ENCODE results near the gene DNAJB13. TPM values are rescaled to one million over a fixed set of nuclear protein-coding genes. Genes with fewer than 3 reads are reported as not detected.
"Not testable (repeated sequence)": the region's sequence is repeated elsewhere in the genome, so short reads cannot be mapped to it uniquely, and the experiment has no call there.

Gene DNAJB13, protein sequence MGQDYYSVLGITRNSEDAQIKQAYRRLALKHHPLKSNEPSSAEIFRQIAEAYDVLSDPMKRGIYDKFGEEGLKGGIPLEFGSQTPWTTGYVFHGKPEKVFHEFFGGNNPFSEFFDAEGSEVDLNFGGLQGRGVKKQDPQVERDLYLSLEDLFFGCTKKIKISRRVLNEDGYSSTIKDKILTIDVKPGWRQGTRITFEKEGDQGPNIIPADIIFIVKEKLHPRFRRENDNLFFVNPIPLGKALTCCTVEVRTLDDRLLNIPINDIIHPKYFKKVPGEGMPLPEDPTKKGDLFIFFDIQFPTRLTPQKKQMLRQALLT
- polyA plus RNA-seq (ENCODE audit: insufficient read length) = 3.7 TPM
- long read RNA-seq, donor 1 = 0 reads
- long read RNA-seq, donor 2 = 0 reads
- long read RNA-seq, donor 3 = 0 reads
- long read RNA-seq, donor 4 = 0 reads
- long read RNA-seq, donor 5, partial matches to known transcripts = 0 of 3 reads
- long read RNA-seq, donor 5, other reads (novel, unspliced or antisense) = 0 of 3 reads
- long read RNA-seq, donor 6, partial matches to known transcripts = 0 of 1 reads
- long read RNA-seq, donor 6, other reads (novel, unspliced or antisense) = 0 of 1 reads
- long read RNA-seq, donor 7, partial matches to known transcripts = 0 of 3 reads
- long read RNA-seq, donor 7, other reads (novel, unspliced or antisense) = 0 of 3 reads
- long read RNA-seq, donor 8 = 0 reads

DNA sequence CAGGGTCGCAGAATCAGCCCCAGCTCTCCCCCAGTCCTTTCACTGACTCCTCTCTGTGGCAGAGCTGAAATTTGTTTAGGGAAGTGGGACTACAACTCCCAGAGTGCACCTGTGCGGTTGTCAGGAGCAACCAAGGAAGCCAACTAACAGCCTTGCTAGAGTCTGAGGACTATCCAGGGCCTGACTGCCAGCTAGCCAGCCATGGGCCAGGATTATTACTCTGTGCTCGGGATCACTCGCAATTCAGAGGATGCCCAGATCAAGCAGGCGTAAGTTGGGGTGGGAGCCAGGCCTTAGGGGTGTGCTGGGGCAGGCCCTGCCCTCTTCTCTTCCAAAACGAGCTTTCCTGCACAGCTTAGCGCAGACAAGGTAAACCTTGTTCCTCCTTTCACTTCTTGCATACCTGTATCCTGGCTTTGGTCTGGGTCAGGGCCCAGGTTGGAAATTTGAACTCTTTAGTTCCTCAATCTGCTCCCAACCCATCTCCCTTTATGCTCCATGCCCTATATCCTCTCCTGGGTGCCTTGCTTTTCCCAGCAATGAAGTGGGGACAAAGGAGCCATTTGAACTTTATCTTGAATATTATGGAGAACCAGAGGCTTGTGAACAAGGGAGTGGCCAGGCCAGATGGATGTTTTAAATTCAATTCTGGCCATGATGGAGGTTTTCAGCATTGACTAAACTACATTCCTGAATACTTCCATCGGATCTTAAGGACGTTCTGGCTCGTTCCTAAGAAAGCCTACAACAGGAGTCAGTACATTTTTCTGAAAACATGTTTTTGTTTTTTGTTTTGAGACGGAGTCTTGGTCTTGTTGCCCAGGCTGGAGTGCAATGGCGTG, at the start of gene DNAJB13:
Gene DNAJB13, plus strand, starts transcription at position 158 of the 842 bp plus-strand sequence. Its CDS starts 44 bp downstream, at position 202.
- peak; percentile 46 for DNase-seq

DNA sequence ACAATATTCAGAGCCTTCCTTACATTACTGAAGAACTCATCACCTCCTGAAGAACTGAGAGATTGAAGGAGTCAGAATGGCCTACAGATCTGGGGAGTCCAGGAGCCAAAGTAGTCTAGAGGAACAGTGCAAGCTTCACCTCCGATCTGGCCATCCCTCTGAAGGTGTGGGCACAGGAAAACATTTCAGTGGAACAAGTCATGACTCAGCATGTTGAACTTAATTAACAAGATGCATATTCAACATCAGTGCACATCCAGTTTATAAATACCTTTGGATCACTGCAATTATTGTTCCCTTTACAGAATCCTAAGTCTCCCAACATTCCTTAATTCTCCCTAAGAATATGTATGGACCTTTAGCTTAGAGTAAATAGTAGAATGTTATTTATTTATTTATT, 48.5 kb upstream of the DNAJB13 start:
- no peak for DNase-seq

DNA sequence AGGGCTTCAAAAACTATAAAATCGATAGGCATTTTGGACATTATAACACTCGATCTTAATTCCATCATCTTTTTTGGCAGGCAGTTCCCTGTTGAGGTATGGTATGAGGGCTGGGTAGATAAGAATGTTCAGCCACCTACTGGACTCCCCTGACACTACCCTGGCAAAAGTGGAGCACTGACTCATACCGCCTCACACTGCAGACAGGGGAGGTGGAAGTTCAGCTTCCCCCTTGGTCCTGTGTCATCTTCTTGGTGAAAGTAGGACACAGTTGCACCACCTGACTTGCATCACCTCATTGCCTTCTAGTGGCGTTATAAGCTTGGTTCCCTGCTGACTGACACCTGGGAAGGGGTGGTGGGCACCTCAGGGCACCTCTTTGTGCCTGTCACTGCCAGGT, 43.6 kb upstream of the DNAJB13 start:
- DNase-seq = no peak

DNA sequence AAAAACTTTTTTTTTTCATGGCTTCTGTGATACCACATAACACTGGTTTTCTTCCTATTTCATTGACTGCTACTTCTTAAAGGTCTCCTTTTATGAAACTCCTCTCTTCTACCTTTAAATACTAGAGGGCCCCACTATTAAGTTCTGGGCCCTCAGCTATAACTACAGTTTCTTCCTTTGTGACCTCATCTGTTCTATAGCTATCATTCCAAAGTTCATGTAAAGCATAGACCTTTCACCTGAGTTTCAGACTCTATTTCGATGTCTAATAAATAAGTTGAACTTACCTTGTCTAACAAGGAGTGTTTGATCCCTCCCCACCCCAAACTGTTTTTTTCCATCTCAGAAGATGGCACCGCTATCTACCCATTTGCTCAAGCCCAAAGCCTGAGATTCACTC, 38.8 kb upstream of the DNAJB13 start:
- DNase-seq = no peak

DNA sequence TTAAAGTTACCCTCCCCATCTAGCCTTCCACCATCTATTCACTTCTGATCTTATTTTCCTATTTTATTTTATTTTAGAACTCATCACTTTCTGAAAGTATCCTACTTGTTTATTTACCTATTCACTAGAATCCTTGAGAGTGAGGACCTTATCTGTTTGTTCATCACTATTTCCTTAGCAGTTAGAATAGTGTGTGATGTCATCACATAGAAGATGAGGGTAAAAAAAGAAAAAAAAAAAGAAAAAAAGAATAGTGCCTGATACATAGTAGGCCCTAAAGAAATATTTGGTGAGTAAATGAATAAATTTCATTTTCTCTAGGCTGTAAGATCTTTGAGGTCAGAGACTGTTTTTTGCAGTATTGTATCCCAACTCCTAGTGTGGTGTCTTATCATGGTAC, 37.4 kb upstream of the DNAJB13 start:
- no peak for DNase-seq

DNA sequence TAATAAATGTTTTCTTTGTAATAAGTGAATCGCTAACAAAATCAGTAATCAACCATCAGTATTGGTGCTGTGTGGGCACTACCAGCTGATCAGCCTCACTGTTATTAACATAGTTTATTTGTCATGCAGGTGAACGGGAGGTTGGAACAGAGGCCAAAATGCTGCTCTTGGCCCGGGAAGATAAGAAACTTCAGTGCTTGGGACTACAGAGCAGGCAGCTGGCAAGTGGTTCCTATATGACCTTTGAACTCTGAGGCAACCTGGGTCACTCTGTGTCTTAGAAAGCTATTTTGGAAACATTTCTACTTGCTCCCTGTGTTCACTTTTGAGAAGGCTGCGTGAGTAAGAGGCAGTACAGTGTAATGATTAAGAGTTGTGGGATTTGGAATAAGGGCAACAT, 36.5 kb upstream of the DNAJB13 start:
- DNase-seq = no peak

DNA sequence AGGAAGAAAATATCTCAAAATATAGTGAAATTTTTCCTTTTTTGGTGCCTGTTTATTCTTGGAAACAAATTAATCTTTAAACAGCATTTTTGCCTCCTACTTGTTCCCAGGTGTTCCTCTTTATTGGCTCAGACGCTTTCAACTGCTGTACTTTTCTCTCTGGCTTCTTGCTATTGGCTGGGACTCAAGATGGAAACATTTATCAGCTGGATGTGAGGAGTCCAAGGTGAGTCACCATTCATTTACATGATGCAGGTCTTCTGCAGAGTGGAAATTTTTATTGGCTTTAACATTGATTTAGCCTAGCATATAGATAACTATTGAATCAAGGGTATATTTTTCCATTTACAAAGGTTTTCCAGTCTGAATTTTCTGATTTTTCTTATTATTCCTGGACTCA, 34.4 kb upstream of the DNAJB13 start:
- no peak for DNase-seq

DNA sequence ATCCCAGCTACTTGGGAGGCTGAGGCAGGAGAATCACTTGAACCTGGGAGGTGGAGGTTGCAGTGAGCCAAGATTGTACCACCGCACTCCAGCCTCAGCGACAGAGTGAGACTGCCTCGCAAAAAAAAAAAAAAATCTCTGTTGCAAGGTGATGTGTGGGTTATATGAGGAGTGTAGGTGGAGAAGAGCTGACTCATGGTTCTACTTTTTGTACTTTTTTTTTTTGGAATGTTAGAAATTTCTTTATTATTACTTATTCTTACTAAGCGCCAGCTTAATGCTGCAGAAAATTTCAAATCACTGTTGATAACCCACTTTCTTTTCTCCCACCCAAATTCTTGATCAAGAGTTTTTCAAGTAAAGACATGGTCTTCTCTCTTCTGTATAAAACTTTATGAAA, 29.6 kb upstream of the DNAJB13 start:
- no peak for DNase-seq

DNA sequence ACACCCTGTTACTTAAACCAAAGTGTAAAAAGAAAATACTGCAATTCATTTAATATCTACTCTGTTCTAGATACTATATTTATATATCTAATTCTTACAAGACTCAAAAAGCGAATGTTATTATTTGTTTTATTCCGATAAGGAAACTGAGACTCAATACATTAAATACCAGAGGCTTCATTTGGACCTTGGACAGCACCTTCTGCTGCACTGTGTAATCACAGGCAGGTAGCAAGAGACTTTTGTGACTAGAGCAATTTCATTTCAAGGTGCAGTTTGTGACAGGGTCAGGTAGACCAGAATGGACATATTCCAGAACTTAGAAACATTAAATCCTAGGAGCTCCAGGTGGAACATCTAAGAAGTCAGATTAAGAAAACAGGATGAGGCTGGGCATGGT, 21.4 kb upstream of the DNAJB13 start:
- no peak for DNase-seq

DNA sequence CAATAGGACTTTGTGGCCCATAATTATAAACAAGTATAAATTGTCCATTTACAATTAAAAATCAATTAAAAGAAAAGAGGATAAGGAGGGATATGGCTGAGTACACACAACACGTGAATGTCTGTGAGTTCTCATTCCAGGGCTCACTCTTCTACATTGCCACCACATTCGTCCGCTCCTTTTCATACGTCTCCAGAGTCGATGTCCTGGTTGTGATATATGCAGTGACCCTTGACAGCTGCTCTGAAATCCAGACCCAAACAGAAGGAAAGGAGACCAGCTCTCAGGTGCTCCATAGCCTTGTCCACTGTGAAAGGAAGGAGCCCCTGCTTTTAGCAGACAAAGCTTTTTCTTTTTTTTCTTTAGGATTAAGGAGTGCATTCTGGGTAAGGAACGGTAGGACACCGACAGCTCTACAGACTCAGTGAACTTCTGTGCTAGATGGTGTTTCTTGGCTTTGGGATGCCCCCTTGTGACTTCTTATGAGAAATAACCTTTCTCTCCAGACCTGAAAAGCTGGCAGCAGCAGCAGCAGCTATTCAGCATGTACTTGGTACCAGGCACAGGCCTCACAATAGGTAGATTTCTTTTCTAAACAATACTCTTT, 19.7 kb upstream of the DNAJB13 start:
- peak; percentile 31 for DNase-seq

DNA sequence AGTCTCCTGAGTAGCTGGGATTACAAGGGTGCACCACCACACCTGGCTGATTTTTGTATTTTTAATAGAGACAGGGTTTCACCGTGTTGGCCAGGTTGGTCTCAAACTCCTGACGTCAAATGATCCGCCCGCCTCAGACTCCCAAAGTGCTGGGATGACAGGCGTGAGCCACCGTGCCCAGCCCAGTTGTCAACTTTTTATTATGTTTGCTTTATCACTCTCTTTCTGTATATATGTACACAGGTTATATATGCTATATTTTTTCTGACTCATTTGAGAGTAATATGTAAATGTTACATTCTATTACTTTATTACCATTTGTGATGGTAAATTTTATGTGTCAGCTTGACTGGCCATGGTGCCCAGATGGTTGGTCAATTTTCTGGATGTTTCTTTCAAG, 18.9 kb upstream of the DNAJB13 start:
- DNase-seq = no peak

DNA sequence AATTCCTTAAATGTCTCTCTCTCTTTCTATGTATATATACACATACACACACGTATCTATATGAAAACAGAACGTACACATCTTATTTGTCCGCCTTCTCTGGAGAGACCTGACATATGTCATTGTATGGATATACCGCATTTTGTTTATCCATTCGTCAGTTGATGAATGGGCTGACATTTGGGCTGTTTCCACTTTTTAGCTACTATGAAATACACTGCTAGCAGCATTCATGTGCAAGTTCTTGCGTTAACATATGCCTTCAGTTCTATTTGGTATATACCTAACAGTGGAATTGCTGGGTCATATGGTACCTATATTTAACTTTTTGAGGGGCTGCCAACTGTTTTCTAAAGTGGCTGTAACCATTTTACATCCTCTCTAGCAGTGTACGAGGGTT, 18.0 kb upstream of the DNAJB13 start:
- no peak for DNase-seq

DNA sequence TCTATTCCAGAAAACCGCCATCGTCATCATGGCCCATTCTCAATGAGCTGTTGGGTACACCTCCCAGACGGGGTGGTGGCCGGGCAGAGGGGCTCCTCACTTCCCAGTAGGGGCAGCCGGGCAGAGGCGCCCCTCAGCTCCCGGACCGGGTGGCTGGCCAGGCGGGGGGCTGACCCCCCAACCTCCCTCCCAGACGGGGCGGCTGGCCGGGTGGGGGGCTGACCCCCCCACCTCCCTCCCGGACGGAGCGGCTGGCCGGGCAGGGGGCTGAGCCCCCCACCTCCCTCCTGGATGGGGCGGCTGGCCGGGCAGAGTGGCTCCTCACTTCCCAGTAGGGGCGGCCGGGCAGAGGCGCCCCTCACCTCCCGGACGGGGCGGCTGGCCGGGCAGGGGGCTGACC, 14.8 kb upstream of the DNAJB13 start:
- DNase-seq = not testable (repeated sequence)

DNA sequence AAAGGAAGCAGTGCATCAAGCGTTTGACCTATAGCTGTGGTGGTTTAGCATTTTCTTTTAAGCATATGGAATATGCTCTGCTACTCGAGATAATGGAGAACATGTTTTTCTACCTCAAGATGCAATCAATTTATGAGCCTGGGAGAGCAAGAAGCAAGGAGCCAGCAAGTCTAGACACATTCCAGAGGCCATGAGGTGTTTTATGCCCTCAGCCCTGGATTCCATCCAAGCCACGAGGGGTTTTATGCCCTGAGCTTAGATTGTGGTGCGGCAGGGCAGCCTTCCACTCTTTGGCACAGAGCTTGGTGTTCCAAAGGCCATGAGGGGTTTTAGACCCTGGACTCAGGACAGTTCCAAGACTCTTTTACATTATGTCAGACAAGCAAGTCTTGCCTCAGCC, 11.7 kb upstream of the DNAJB13 start:
- DNase-seq = no peak

DNA sequence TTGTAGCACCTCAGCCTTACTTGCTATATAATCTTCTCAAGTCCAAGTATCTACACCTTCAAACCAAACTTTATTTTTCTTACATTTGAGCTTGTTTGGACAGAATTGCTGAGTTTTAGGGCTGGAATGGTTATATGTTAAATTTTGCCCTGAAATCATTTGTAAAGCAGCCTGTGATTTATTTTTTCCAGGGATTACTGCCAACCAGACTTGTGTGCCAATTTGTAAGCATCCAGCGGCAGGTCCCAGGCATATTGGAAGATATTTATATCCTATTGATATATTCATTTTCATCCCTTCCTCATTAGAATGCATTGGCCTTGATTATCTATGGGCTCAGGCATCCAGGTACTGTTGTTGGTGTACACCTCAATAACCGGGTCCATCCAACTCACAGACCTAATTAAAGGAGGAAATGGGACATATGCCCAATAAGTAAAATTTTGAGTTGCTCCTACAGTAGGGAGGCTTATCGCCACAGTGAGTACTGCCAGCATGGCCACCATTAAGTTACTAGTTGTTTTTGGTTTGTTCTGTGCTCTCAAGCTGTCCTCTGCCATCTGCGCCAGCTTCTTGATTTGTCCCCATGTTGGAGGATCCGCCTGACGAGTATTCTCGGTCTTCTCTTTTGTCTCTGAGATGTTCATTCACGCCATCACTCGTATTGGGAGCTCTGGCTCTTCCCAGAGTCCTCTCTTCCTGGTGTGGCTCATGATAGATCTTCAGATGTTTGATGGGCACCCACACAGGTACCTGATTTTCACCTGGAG, 9.8 kb upstream of the DNAJB13 start:
- DNase-seq = no peak

DNA sequence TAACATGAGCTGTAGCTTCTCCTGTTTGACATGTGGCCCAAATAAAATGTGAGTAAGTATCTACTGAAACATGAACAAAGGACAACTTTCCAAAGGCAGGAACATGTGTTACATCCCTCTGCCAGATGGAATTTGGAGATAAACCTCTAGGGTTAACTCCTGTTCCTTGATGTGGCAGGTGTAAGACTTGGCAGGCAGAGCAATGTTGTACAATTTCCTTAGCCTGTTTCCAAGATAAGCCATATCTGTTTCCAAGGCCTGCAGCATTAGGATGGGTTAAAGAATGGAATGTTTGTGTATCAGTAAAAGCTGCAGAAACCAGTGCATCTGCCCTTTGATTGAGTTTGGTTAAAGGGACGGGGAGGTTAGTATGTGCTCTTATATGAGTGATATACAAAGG, 8.8 kb upstream of the DNAJB13 start:
- DNase-seq = no peak

DNA sequence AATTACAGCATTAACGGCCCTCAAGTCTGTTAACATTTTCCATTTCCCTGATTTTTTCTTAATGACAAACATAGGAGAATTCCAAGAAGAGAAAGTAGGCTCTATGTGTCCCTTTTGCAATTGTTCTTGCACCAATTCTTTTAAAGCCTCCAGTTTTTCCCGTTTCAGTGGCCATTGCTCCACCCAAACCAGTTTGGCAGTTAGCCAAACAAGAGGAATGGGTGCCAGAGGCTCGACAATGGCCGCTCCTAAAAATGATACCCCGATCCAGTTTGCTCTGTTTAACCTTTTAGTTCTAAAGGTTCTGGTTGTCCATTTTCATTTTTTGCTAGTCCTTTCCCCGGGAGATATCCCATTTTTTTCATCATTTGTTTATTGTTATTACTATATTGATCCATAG, 6.7 kb upstream of the DNAJB13 start:
- DNase-seq = no peak

DNA sequence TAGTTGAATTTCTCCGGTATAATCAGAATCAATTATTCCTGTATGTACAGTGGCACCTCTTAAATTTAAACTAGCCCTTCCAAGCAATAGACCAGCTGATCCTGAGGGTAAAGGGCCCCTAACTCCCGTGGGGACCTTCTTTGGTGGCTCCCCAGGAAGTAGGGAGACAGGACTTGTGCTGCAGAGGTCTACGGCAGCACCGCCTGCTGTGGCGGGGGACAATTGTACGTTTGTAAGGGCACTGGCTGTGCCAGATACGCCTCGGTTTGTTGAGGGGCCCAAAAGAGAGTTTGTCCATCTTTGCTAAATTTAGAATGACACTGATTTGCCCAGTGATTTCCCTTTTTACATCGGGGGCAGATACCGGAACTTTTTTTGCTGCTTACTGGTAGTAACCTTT, 5.9 kb upstream of the DNAJB13 start:
- DNase-seq = no peak

DNA sequence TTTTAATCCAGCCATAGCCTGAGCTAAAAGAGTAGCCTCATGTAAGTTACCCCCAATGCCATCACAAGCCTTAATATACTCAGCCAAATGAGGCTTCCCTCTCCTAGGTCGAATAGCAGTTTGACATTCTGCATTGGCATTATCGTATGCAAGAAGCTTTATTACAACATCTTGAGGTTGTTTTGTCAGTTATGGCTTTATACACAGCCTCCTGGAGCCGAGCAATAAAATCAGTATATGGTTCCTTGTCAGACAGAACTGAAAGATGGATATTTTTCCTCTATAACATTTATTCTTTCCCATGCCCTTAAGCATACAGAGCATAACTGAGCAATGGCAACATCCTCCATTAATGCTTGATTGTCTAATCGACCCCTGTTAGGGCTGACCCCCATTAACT, 5.4 kb upstream of the DNAJB13 start:
- no peak for DNase-seq

DNA sequence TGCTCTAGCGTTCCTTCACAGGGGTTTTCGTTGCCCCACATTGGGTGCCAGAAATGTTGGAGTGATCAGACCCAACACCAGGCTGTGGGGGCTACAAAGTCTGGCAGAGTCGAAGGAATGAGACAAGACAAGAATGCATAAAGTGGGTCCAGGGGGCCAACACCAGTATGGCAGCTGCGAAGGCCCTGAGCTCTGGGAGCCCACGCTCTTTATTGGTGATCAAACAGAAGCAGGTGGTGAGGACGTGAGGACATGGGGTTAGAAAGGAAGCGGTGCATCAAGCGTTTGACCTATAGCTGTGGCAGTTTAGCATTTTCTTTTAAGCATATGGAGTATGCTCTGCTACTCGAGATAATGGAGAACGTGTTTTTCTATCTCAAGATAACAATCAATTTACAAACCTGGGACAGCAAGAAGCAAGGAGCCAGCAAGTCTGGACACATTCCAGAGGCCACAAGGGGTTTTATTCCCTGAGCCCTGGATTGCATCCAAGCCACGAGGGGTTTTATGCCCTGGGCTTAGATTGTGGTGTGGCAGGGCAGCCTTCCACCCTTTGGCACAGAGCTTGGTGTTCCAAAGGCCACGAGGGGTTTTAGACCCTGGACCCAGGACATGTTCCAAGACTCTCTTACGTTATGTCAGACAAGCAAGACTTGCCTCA, 3.9 kb upstream of the DNAJB13 start:
- no peak for DNase-seq

DNA sequence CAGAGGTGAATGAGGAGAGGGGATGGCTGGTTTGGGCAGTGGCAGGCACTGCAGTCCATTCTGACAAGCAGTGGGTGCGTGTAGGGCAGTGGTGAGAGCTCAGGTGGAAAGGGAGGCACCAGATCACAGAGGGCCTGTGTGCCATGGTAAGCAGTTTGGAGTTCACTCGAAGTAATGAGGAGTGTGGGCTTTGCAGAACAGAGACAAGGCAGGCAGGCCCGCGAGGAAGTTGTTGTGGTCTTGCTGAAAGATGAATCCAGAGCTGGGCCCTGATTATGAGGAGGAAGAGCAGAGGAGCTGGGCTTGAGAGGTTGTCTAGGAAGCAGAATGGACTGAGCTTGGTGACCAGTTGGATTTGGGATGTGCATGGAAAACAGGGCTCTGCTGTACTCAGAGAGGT, 1.6 kb upstream of the DNAJB13 start:
- DNase-seq = no peak

Measured in left kidney (tissue), 8 donors.